ENCODE measurements around the gene SNX5. TPM values are rescaled to one million over a fixed set of nuclear protein-coding genes. Genes with fewer than 3 reads are reported as not detected.

SNX5 gene
- total and polyA plus RNA-seq, 2 of the 13 experiments (the other 11 are each of a cell fraction or from before 2014, with no cell fraction given) = 664 to 1,040 TPM

DNA sequence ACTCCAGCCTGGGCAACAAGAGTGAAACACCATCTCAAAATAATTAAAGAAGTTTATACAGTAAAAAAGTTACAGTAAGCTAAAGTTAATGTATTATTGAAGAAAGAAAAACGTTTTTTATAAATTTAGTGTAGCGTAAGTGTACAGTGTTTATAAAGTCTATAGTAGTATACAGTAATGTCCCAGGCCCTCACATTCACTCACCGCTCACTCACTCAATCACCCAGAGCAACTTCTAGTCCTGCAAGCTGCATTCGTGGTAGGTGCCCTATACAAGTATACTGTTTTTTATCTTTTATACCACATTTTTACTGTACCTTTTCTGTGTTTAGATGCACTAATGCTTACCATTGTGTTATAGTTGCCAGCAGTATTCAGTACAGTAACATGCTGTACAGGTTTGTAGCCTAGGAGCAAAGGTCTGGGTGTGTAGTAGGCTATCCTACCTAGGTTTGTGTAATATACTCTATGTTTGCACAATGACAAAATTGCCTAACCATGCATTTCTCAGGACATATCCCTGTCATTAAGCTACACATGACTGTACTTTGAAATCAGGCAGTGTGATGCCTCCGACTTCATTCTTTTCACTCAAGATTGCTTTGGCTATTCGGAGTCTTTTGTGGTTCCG, 16.9 kb upstream of the SNX5 start (continued):
- TF ChIP-seq, protein P1, sequence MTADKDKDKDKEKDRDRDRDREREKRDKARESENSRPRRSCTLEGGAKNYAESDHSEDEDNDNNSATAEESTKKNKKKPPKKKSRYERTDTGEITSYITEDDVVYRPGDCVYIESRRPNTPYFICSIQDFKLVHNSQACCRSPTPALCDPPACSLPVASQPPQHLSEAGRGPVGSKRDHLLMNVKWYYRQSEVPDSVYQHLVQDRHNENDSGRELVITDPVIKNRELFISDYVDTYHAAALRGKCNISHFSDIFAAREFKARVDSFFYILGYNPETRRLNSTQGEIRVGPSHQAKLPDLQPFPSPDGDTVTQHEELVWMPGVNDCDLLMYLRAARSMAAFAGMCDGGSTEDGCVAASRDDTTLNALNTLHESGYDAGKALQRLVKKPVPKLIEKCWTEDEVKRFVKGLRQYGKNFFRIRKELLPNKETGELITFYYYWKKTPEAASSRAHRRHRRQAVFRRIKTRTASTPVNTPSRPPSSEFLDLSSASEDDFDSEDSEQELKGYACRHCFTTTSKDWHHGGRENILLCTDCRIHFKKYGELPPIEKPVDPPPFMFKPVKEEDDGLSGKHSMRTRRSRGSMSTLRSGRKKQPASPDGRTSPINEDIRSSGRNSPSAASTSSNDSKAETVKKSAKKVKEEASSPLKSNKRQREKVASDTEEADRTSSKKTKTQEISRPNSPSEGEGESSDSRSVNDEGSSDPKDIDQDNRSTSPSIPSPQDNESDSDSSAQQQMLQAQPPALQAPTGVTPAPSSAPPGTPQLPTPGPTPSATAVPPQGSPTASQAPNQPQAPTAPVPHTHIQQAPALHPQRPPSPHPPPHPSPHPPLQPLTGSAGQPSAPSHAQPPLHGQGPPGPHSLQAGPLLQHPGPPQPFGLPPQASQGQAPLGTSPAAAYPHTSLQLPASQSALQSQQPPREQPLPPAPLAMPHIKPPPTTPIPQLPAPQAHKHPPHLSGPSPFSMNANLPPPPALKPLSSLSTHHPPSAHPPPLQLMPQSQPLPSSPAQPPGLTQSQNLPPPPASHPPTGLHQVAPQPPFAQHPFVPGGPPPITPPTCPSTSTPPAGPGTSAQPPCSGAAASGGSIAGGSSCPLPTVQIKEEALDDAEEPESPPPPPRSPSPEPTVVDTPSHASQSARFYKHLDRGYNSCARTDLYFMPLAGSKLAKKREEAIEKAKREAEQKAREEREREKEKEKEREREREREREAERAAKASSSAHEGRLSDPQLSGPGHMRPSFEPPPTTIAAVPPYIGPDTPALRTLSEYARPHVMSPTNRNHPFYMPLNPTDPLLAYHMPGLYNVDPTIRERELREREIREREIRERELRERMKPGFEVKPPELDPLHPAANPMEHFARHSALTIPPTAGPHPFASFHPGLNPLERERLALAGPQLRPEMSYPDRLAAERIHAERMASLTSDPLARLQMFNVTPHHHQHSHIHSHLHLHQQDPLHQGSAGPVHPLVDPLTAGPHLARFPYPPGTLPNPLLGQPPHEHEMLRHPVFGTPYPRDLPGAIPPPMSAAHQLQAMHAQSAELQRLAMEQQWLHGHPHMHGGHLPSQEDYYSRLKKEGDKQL (CRISPR knock-in tag; IDR thresholded peaks at IDR 0.05; ENCODE audit: low read depth) = peak; percentile 82; the same call in 1 of the 2 replicates
- peak; percentile 70; the same call in 1 of the 2 replicates for TF ChIP-seq SIX4 (CRISPR knock-in tag; IDR thresholded peaks at IDR 0.05)
- peak; percentile 69 for TF ChIP-seq PHF21A (CRISPR knock-in tag; IDR thresholded peaks at IDR 0.05)
- peak; percentile 88 for TF ChIP-seq PAXIP1 (CRISPR knock-in tag; conservative IDR thresholded peaks at IDR 0.05)
- TF ChIP-seq ZNF580 (CRISPR knock-in tag; IDR thresholded peaks at IDR 0.05; ENCODE audit: borderline replicate concordance, low read depth) = peak; percentile 76
- peak; percentile 85; the same call in 1 of the 2 replicates for TF ChIP-seq ZFP1 (CRISPR knock-in tag; IDR thresholded peaks at IDR 0.05)
- 0 out of 2 replicates have a peak, but pooled peaks have one; percentile 47 for TF ChIP-seq BHLHE40 (IDR thresholded peaks at IDR 0.05; ENCODE audit: low read length)
- peak; percentile 53; the same call in 1 of the 2 replicates for TF ChIP-seq RBAK (CRISPR knock-in tag; IDR thresholded peaks at IDR 0.05)
- TF ChIP-seq, protein P2, sequence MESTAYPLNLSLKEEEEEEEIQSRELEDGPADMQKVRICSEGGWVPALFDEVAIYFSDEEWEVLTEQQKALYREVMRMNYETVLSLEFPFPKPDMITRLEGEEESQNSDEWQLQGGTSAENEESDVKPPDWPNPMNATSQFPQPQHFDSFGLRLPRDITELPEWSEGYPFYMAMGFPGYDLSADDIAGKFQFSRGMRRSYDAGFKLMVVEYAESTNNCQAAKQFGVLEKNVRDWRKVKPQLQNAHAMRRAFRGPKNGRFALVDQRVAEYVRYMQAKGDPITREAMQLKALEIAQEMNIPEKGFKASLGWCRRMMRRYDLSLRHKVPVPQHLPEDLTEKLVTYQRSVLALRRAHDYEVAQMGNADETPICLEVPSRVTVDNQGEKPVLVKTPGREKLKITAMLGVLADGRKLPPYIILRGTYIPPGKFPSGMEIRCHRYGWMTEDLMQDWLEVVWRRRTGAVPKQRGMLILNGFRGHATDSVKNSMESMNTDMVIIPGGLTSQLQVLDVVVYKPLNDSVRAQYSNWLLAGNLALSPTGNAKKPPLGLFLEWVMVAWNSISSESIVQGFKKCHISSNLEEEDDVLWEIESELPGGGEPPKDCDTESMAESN (CRISPR knock-in tag; conservative IDR thresholded peaks at IDR 0.05) = peak; percentile 91
- TF ChIP-seq YEATS2 (CRISPR knock-in tag; IDR thresholded peaks at IDR 0.05; ENCODE audit: borderline replicate concordance) = peak; percentile 65; the same call in 1 of the 2 replicates
- TF ChIP-seq ZBTB21 (CRISPR knock-in tag; IDR thresholded peaks at IDR 0.05) = peak; percentile 68; the same call in 1 of the 2 replicates
- TF ChIP-seq DMAP1 (CRISPR knock-in tag; IDR thresholded peaks at IDR 0.05) = peak; percentile 66; the same call in 1 of the 2 replicates
- TF ChIP-seq ZNF614 (CRISPR knock-in tag; IDR thresholded peaks at IDR 0.05; ENCODE audit: borderline replicate concordance) = peak; percentile 99
- peak; percentile 93; the same call in 1 of the 2 replicates for TF ChIP-seq ZSCAN5A (CRISPR knock-in tag; IDR thresholded peaks at IDR 0.05; ENCODE audit: borderline replicate concordance)
